CD4-positive, alpha-beta T cell treated with Interleukin-21 for 1 hour (primary cell): ENCODE measurements around the gene SKAP1.
"Not testable (repeated sequence)": the region's sequence is repeated elsewhere in the genome, so short reads cannot be mapped to it uniquely, and the experiment has no call there.

Experiments used
- DNase-seq: peaks from one replicate; pipeline ENCODE4 v3.0.0-alpha.2; 2020

The SKAP1 gene

DNA sequence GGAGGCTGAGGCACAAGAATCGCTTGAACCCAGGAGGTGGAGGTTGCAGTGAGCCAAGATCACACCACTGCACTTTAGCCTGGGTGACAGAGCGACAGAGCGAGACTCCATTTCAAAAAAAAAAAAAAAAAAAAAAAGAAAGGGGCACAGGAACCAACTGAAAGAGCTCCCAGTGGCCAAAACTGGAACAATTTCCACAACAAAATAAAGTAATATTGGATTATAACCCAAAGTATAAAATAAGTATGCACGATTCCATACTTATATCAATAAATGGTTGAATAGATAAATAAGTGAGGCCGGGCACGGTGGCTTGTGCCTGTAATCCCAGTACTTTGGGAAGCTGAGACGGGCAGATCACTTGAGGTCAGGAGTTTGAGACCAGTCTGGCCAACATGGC lies 19.2 kb downstream of the SKAP1 start:
- not testable (repeated sequence) for DNase-seq

DNA sequence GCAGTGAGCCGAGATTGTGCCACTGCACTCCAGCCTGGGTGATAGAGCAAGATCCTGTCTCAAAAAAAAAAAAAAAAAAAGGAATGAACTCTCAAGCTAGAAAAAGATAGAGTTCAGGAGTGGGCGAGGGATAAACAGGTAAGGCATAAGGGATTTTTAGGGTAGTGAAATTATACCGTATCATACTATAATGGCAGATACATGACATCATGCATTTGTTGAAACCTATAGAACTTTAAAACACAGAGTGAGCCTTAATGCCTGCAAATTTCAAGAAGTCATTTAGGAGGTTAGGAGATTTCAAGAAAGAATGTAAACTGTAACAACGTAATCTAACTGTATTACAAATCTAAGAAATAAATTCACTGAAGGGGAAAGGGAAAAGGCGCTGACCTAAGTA lies 20.4 kb downstream of the SKAP1 start:
- DNase-seq, result no peak

DNA sequence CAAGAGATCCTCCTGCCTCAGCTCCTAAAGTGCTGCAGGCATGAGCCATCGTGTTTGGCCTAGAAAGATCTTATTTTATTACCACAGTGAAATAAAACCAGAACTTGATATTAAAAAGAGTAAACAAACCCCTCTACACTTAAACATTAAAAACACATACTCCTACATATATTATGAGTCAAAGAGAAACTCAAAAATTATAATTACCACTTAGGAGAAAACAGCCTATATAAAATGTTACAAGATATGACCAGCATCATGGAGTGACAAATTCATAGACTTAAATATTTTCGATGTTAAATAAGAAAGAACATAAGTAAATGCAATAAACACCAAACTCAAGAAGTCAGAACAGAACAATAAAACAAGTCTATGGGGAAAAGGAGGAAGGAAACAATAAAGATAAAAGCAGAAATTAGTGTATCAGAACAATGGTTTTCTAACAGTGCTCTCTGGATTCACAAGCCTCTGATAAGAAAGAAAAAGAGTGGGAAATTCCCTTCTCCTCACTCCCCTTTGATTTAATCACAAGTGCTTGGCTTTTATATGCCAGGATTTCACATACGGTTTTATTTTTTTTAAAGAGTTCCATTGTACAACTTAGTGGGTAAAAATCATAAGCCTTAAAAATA lies 23.0 kb downstream of the SKAP1 start:
- DNase-seq, result no peak

DNA sequence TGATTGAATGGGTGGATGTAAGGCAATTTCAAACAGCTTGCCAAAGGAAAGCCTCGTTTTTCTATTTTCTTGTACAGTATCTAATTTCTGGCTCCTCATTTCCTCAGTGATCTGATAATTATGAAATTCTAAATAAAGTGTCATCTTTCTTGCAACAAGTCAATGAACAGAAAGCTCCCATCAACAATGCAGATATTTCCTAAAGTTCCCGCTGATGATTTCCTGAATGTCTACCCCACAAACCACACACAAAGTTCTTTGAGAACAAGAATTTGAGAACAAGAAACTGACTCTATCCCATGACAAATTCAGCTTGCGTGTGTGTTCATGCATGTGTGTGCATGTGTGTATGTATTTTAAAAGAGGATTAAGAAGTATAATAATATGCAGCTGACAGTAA lies 35.2 kb downstream of the SKAP1 start:
- no peak for DNase-seq

DNA sequence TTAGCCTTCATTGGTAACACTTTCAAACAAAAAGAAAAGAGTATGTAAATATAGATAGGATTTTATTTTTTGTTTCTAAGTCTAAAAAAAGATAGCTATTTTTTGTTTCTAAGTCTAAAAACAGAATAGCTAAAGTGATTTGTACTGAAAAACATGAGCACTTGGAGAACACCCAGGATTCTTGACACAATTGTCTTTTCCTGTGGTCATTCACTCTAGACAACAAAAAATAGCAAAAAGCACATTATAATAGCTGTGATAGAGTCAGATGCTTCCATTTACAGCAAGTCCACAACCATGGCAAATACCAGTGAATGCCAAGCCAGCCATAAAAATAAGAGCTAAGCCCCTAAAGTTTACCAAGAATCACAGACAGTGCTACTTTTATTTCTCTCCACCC lies 36.7 kb downstream of the SKAP1 start:
- DNase-seq, result no peak

DNA sequence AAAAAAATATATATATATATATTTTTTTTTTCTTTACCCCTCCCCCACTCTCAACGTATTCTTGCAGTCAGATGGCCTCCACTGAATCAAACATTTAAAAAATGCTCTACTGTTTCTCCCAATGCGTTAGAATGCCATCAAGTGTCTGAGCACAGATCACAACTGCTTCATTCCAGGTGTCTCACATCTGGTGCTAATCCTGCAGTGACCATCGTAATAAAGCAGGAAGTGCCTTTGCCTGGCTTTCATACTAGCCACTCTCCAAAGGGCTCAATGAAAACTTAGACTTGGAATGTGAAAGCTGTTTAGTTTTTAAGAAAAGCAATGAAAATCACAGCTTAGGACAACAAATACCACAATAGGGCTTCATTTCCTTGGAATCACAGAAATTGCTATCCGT lies 37.2 kb downstream of the SKAP1 start:
- DNase-seq, result no peak

DNA sequence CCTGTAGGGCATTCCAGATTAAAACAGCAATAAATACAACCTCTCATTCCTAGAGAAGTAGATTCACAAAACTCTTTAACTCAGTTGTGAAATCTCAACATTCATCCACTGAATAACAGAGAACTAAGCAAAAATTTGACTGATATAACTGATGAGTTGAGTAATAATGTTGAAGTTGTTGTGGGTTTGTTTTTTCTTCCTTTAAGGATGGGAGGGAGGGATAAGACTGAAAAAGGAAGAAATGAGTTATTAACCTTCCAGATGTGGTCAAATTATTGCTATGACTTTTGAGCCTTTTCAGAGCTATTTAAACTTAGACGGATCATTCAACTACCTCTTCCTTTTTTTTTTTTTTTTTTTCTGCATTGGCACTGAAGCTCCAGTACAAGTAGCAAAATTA lies 38.6 kb downstream of the SKAP1 start:
- DNase-seq, result no peak

DNA sequence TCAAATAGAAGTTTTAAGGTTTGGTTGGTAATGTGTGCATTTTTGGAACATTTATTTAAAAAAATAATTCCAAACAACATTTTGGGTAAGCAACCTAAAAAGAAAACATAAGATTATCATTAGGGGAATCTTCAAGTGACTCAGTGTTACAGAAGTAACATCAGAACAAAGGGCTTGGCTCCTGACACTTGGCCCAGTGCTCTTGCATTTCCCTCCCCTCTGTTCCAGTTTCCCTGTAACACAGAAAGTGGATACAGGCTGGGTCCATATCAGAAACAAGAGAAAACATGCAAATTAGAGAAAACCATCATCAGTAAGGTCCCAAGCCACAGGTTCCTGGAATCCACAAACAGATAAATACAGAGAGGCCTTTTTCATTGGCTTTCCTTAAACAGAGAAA lies 40.1 kb downstream of the SKAP1 start:
- DNase-seq, result no peak

DNA sequence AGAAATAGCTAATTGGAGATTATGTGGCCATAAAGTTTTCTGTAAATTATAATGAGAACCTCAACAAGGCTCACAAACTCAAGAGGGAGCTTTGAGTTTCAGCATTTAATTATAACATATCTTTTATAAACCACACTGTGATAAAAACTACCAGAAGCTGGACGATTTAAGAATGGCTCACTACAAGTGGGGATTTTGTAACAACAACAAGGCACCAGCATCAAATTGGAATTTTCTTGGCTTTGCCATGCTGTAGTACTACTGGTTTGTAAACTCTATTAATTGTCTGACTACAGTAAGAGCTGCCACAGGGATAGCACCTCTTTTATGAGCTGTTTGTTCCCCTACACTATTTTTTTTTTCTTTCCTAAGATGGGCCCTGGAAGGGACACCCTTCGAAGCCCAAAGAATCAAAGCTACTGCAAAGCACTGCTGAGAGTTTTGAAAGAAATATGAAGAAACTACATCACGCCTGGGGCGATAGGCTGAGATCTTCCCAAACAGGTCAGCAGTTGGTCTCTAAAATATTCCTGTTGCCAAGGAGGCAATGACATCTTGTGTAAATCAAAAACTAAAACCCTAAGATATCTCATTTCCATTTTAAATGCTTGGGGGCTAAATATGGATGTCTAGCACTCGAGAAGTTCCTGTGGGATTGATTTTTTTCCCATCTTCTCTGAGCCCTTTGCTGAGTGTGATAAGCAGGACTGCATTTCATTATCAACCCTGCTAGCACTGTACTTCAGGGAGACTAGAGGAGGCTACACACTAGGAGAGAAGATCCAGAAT lies 40.9 kb downstream of the SKAP1 start:
- DNase-seq, result no peak

DNA sequence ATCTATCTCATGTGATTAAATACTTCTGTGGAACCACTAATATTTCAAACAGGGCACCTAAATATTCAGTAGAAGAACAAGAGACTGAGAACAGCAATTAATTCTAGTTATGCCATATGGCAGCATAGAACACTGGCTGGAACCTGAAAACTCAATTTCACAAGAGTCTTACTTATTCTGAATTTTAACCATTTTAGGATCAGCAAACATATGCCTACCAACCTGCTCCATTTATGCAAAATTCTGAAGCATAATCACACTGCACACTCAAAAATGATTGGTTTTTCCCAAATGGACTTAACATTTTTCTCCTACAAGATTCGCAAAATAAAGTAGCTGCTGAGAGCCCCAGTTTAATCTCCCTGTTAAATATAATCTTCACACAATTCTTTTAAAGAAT lies 43.2 kb downstream of the SKAP1 start:
- no peak for DNase-seq

DNA sequence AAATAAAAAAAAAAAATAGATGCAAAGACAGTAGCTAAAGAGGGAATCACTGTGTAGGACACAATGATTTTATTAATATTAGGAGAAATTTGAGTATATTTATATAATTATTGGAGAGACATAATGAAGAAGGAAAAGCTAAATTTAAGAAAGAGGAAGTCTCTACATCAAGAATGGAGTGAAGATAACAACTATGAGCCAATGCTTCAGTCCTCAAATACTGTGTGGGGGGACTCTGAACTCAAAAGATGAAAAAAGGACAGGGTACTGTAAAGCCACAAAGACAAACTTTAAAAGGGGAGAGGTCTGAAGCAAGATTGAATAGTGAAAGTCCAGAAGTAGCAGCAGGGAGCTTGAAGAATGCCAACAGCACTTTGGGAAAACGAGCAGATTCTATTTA lies 44.7 kb downstream of the SKAP1 start:
- no peak for DNase-seq

DNA sequence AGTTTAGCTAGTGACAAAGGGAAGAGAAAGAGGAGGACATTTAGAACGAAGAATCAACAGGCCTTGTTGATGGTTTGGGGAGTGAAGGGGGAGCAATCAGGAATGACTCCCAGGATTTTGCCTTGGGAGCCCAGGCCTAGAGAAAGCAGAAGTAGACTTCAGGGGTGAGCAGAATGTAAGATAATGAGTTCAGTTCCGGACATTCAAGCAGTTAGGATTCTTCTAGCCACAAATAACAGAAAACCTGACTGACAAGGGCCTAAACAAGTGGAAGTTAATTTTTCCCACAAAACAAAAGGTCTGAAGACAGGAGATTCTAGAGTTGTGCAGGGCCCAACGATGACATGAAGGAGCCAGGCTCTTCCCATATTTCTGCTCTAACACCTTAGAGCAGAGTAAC lies 45.9 kb downstream of the SKAP1 start:
- DNase-seq, result no peak

DNA sequence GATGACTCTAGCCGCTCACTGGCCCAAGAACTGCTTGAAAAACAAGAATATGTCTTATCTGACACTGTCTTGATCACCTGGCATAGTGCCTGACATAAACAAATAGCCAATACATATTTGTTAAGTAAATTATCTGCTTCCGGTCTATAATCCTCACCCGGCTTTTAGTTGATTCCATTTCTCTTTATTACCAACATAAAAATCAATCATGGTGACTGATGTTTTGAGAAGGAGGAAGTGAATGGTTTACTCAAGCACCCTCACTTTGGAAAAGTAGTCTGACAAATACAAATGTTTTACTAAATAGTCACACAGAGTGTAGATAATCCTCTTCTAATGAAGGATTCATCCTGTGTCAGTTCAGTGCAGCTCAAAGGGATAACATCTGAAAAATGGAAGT lies 47.0 kb downstream of the SKAP1 start:
- DNase-seq, result no peak

DNA sequence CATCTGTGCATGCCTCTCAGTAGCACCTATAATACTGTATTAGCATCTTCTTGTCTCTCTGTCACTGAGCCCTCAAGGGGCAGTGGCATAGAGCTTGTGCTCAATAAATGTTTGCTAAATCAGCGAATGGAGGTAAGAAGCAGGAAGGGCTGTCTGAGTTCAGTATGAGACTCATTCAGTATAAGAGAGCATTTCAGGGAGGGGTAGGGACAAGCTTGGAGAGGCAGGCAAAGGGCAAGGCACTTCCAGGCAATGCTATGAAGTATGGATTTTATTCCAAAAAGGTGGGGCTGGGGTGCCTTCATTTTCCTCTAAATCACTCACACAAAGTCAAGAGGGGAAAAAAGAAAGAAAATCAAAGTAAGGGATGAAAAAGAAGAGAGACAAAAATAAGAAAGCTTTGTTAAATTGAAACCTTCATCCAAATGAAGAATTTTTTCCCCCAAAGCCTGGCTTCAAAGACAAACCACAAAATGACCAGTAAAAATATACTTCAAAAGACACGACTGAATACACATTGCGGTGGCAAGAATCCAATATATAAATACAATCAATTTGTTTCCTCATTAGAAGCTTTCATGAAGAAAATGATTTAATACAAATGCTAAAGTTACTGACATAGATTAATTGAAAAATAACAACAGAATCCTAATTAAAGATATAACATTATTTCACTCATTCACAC lies 51.2 kb downstream of the SKAP1 start:
- DNase-seq, result no peak

DNA sequence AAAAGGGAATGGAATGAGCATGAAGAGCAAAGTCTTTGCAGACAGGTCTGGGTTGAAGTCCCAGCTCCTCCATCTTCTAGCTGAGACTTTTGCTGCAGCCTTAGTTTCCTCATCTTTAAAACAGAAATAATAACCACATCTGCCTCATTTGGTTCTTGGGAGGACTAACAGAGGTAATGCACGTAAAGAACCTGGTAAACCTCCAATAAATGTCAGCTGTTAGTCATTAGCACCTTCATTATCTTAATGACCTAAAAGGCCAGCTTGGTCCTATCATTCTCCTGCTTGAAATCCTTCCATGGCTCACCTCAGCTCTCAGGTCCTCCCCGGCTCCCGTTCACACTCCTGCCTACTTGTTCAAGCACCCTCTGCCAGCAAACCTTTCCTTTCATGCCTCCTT lies 51.8 kb downstream of the SKAP1 start:
- DNase-seq, result no peak

DNA sequence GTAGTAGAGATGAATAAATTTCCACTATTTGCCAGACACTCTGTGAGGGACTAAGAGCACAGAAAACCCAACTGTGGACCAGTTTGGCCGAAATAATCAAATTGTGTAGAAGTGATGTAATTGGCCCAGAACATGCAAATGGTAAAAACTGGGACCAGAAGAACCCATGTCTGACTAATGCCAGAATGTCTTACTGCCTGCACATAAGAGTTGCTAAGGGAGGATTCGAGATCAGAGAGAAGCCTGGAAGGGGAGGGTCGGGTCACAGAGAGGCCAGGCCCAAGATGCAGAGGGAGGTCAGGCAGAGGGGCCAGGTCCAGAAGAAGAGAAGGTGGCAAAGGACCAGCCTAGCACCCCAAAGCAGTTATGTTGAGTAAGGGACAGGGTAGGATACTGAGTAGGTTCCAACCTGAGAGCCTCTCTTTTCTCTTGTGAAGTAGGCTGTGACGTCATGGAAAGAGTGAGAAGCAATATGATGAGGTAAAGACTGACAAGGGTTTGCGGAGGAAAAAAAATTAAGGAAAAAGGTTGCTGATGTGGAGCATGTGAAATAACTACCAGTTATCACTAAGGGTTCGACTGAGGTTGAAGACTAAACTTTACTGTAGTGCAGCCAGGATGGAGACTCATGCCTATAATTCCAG lies 53.2 kb downstream of the SKAP1 start:
- no peak for DNase-seq

DNA sequence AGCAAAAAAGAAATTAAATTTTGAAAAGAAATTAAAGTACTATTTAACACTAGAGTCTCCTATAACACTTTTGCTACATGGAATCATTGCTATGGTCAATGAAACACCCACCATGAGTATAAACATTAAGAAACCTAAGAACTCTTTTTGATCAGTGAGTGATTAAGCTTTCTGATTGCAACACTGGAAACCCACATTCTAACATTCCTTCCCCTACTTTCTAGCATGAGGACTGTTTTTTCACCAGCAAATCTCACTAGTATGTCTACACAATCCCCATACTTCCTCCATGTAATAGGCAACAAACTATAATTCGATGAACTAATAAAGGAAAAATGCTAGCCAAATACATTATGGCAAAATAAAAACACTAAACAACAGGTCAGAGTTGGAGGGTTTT lies 54.7 kb downstream of the SKAP1 start:
- no peak for DNase-seq

DNA sequence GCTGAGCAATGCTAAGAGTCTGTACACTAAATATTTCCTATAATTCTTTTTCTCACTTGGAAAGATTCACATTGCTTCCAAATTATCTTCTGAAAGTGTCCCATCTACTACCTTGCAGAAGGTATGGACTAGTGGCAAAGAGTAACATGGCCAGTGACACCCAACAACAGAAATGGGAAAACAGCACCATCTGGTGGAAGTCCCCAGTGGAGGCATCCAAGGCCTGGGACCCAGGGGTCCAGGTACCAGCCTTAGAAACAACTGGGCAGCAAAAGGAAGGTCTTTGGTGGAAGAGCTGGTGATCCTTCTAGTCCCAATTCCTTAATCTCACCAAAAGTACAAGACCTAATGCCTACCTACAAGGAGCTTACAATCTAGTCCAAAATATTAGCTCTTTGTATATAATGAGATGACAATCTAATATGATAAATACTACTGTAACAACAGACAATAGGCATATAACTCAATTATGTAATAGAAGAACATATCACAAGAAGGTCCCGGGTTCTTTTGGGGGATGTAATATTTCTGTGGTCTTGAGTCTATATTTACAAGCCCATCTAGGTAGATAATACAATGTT lies 55.3 kb downstream of the SKAP1 start:
- peak; percentile 45 for DNase-seq

DNA sequence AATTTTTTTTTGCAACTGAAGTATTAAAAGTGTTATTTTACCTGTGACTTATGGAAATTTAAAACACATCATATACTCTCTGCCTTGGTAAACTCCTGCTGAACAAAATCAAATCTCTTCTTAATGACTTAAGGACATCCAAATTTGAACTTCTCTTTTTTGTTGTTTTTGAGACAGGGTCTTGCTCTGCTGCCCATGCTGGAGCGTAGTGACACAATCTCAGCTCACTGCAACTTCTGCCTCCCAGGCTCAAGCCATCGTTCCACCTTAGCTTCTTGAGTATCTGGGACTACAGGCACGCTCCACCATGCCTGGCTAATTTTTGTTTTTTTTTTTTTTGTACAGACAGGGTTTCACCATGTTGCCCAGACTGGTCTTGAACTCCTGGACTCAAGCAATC lies 56.1 kb downstream of the SKAP1 start:
- no peak for DNase-seq

DNA sequence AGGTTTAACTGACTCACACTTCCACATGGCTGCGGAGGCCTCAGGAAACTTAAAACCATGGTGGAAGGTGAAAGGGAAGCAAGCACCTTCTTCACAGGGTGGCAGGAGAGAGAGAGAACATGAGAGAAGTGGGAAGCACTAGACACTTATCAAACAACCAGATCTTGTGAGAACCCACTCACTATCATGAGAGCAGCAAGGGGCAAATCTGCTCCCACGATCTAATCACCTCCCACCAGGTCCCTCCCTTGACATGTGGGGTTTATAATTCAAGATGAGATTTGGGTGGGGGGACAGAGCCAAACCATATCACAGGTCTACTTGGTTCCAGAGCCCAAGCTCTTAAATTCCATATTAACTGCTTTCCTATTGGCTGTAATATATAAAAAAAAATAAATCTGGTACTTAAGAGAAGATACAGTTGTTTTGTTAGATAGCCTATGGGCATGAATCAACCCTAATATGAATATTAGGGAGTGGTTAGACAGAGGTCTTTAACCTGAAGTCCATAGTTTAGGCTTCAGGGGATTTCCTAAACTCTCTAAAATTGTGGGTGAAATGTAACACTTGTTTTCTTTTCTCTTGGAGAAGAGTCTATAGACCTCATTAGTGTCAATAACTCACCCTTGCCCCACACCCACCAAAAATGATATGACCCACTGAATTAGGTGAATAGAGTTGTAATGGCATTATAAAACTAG lies 56.7 kb downstream of the SKAP1 start:
- no peak for DNase-seq

DNA sequence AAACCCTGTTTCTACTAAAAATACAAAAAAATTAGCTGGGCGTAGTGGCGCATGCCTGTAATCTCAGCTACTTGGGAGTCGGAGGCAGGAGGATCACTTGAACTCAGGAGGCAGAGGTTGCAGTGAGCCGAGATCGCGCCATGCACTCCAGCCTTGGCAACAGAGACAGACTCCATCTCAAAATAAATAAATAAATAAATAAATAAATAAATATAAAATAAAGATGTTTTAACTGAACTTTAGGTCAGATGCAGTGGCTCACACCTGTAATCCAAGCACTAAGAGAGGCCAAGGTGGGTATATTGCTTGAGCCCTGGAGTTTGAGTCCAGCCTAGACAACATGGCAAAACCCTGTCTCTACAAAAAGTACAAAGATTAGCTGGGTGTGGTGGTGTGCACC lies 61.0 kb downstream of the SKAP1 start:
- not testable (repeated sequence) for DNase-seq

DNA sequence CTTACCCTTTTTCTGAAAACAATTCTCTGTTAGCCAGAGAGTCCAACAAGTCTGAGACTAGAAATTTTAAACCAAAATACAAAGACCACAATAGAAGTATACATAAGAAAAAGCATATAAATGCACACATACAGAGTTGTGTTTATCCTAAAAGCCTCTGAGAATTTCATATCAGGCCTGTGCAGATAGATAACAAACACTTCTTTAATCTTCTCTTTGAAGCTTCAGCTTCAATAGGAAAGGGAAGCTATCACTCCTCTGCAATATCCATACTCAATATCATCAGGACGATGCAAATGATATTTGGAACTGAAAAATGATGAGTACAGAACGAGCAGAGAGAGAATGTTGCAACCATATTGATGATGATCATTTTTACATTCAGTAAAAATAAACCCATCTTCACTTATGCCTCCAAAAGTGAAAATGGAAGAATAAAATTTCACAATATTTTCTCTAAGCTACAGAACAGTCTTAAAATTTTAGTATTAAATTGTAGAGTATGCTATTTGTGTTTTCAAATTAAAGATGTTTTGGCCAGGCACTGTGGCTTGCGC lies 61.6 kb downstream of the SKAP1 start:
- DNase-seq, result no peak
